ENCODE measurements around the gene QRSL1. TPM values are rescaled to one million over a fixed set of nuclear protein-coding genes. Genes with fewer than 3 reads are reported as not detected.

The QRSL1 gene
- total RNA-seq, 1 donor from 2014 or later: 17.2 TPM

- H3K9me3 Mint-ChIP-seq: peaks cover 8% of the 10 kb centered on the region
- no peaks in the 10 kb centered on the region for H3K4me1 Mint-ChIP-seq
- TF ChIP-seq CTCF (IDR thresholded peaks at IDR 0.05; ENCODE audit: unreplicated experiment): no peak
- H3K36me3 Mint-ChIP-seq: peaks cover 32% of the 10 kb centered on the region
- H3K27me3 Mint-ChIP-seq (ENCODE audit: low read depth): no peaks in the 10 kb centered on the region
- no peak overlapping the region for H3K4me3 Mint-ChIP-seq
- DNase-seq (ENCODE audit: low spot score in 2 of 2, unreplicated experiment in 2 of 2): no peak
- no peak overlapping the region for H3K27ac Mint-ChIP-seq
Observed at GRCh38 chr6:106599440-106599839, 29.9 kb upstream of the QRSL1 start.

- peaks cover 8% of the 10 kb centered on the region for H3K9me3 Mint-ChIP-seq
- H3K36me3 Mint-ChIP-seq: peaks cover 32% of the 10 kb centered on the region
- no peak overlapping the region for H3K27ac Mint-ChIP-seq
- no peaks in the 10 kb centered on the region for H3K27me3 Mint-ChIP-seq (ENCODE audit: low read depth)
- no peak for TF ChIP-seq CTCF (IDR thresholded peaks at IDR 0.05; ENCODE audit: unreplicated experiment)
- no peaks in the 10 kb centered on the region for H3K4me1 Mint-ChIP-seq
- no peak for DNase-seq (ENCODE audit: low spot score in 2 of 2, unreplicated experiment in 2 of 2)
- no peak overlapping the region for H3K4me3 Mint-ChIP-seq
Observed at GRCh38 chr6:106600329-106600728, 29.0 kb upstream of the QRSL1 start.

DNA sequence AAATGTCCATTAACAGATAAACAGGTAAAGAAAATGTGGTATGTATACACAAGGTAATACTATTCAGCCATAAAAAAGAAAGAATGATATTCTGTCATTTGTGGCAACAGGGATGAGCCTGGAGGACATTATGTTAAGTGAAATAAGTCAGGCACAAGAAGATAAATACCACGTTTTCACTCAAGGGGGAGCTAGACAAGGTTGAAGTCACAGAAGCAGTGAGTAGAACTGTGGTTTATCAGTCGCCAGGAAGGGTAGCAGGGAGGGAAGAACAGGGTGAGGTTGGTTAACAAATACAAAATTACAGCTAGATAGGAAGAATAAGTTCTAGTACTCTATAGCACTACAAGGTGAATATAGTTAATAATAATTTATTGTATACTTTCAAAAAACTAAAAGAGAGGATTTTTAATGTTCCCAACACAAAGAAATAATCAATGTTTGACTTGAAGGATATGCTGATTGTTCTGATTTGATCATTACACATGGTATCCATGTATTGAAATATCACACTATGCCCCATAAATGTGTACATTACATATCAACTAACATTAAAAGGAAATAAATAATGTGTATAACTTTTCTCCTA is 21.2 kb upstream of the QRSL1 start:
- Mint-ChIP-seq H3K9me3 (peaks cover 3% of the 10 kb centered on the region), H3K27me3 (ENCODE audit: low read depth) (no peaks in the 10 kb centered on the region), H3K27ac (no peak overlapping the region), H3K4me3 (no peak overlapping the region), H3K36me3 (peaks cover 23% of the 10 kb centered on the region), H3K4me1 (no peaks in the 10 kb centered on the region)
- no peak for DNase-seq (ENCODE audit: low spot score in 2 of 2, unreplicated experiment in 2 of 2)
- TF ChIP-seq CTCF (IDR thresholded peaks at IDR 0.05; ENCODE audit: unreplicated experiment): peak; percentile 36

- no peak overlapping the region for H3K27ac Mint-ChIP-seq
- no peak overlapping the region for H3K4me3 Mint-ChIP-seq
- peaks cover 3% of the 10 kb centered on the region for H3K9me3 Mint-ChIP-seq
- TF ChIP-seq CTCF (IDR thresholded peaks at IDR 0.05; ENCODE audit: unreplicated experiment): no peak
- H3K36me3 Mint-ChIP-seq: peaks cover 23% of the 10 kb centered on the region
- H3K4me1 Mint-ChIP-seq: no peaks in the 10 kb centered on the region
- no peak for DNase-seq (ENCODE audit: low spot score in 2 of 2, unreplicated experiment in 2 of 2)
- H3K27me3 Mint-ChIP-seq (ENCODE audit: low read depth): no peaks in the 10 kb centered on the region
Observed at GRCh38 chr6:106609699-106610098, 19.7 kb upstream of the QRSL1 start.

DNA sequence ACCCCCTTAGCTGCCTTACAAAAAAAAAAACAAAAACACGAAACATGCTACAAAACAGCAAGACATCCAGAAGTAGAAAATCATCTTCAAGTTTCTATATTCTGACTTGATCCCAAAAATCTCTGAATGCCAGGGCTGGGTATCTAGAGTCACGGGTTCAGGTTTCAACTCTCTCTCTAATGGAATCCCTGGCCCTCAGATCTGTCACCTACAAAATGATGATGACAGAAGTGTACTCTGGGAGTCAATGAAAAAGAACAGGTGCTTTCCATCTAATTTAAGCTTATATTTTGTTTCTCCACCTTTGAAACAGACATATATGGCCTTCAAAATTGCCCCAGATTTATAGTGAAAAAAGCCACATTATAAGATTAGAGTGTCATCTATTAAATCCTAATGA is 18.3 kb upstream of the QRSL1 start:
- Mint-ChIP-seq H3K27ac (no peak overlapping the region), H3K36me3 (peaks cover 19% of the 10 kb centered on the region), H3K4me1 (no peaks in the 10 kb centered on the region), H3K9me3 (no peaks in the 10 kb centered on the region), H3K4me3 (no peak overlapping the region), H3K27me3 (ENCODE audit: low read depth) (no peaks in the 10 kb centered on the region)
- no peak for TF ChIP-seq CTCF (IDR thresholded peaks at IDR 0.05; ENCODE audit: unreplicated experiment)
- DNase-seq (ENCODE audit: low spot score in 2 of 2, unreplicated experiment in 2 of 2): no peak

Measured in mesothelial cell of epicardium (in vitro differentiated cells).